NCI-H146 (cell line): ENCODE results near the gene NHERF1.

Experiments used
- DNase-seq: peaks from one replicate; lab custom pipeline; 2025; lab: John Stamatoyannopoulos, UW

Gene NHERF1

GRCh38 chr17:74810699-74811485, 62.5 kb downstream of the NHERF1 start:
- no peak for DNase-seq

- no peak for DNase-seq
Measured at GRCh38 chr17:74812109-74813009, 63.9 kb downstream of the NHERF1 start.

- no peak for DNase-seq
Measured at GRCh38 chr17:74814453-74814852, 66.0 kb downstream of the NHERF1 start.

GRCh38 chr17:74815067-74815466, 66.6 kb downstream of the NHERF1 start:
- no peak for DNase-seq

GRCh38 chr17:74815550-74816370, 67.3 kb downstream of the NHERF1 start:
- DNase-seq, result no peak

GRCh38 chr17:74816905-74817620, 68.6 kb downstream of the NHERF1 start:
- peak; percentile 29 for DNase-seq

- DNase-seq, result no peak
Measured at GRCh38 chr17:74818291-74818938, 70.0 kb downstream of the NHERF1 start.
